Upper lobe of right lung (tissue), 1 donor: ENCODE results near the gene CCK. TPM values are rescaled to one million over a fixed set of nuclear protein-coding genes. Genes with fewer than 3 reads are reported as not detected.
A peak's percentile ranks its signal among the peaks of the same experiment; 100 is the strongest.

Experiments used
- ATAC-seq: fragments of 200-7000 bp; cut with Tn5 transposase; one replicate; pipeline ENCODE4 v1.9.1; 2020; ENCODE audit warnings: mild to moderate bottlenecking, moderate library complexity
- DNase-seq: peaks from one replicate; pipeline ENCODE4 v3.0.0-alpha.2; 2020
- H3K27ac ChIP-seq: fragments of 200-600 bp; one replicate; pipeline ENCODE4 v1.8.0; 2022
- H3K27me3 ChIP-seq: fragments of 200-600 bp; one replicate; pipeline ENCODE4 v1.8.0; 2022; ENCODE audit warnings: mild to moderate bottlenecking
- H3K36me3 ChIP-seq: fragments of 200-600 bp; one replicate; pipeline ENCODE4 v1.8.0; 2022
- H3K4me1 ChIP-seq: fragments of 200-600 bp; one replicate; pipeline ENCODE4 v1.8.0; 2022
- H3K4me3 ChIP-seq: fragments of 200-600 bp; one replicate; pipeline ENCODE4 v1.8.0; 2022; ENCODE audit warnings: mild to moderate bottlenecking
- H3K9me3 ChIP-seq: fragments of 200-600 bp; one replicate; pipeline ENCODE4 v1.8.0; 2022
- intact Hi-C: fragments of 100-400 bp; cut with DNase I; formaldehyde crosslinking; loops from one replicate; pipeline ENCODE4 v1.11.0; 2022
- total RNA-seq: library from RNA; stranded (reverse); fragmentation: NEBNext Ultra II Directional; extraction: Animal tissue kit (Norgen Biotek cat#: 25700); gene quantifications from one replicate; pipeline ENCODE4 v1.2.1, GENCODE V29; 2021
- TF ChIP-seq, protein P1 (sequence below): fragments of 200-600 bp; IDR thresholded peaks from one replicate; pipeline ENCODE4 v1.8.0; 2022; ENCODE audit warnings: antibody characterized with exemption
- donor health status: DM: no; HTN: yes; CAD: no; lungs with severe emphysema.

CCK gene
- total RNA-seq, 1 donor from 2014 or later, result 0.67 TPM

DNA sequence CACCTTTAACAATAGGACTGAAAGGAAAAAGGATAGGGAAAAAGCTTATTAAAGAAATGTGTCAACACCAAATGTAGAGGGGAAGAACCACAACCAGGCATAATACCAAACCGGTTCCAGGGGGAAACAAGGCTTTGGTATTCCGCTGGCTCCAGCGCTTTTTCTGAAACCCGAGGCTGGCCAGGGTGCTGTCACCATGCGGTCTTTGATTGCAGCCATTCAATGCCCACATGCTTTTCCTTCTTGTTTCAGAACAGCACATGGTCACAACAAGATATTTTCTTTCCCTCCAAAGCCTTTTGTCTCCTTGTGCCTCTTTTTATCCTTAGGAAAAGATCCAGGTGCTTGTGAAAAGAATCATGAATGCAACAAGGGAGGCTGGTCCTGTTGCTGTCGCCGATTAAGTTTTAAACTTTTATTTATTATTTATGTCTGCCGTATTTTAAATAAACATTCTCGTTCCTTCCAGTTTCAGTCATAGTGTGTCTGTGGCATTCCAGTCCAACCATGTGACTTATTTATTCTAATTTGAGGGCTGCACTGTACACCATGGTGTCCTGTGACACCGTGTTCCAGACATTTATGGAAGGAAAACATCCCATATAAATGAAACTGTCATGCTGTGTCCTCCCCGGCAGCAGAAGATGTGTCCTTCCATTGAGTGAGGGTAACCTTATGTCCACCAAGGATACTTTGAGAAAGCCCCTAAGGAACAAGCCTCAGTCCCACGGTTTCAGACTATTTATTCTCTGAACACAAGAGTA is 41.1 kb downstream of the CCK start:
- no peaks in the 10 kb centered on the region for H3K9me3 ChIP-seq
- no peak overlapping the region for H3K4me3 ChIP-seq
- no peaks in the 10 kb centered on the region for H3K4me1 ChIP-seq
- peaks cover 34% of the 10 kb centered on the region for H3K36me3 ChIP-seq
- intact Hi-C loops, result loop anchor here (10.0 kb wide), 1 partner anchor 220 kb away; no protein-coding TSS in a partner anchor
- TF ChIP-seq, protein P1, sequence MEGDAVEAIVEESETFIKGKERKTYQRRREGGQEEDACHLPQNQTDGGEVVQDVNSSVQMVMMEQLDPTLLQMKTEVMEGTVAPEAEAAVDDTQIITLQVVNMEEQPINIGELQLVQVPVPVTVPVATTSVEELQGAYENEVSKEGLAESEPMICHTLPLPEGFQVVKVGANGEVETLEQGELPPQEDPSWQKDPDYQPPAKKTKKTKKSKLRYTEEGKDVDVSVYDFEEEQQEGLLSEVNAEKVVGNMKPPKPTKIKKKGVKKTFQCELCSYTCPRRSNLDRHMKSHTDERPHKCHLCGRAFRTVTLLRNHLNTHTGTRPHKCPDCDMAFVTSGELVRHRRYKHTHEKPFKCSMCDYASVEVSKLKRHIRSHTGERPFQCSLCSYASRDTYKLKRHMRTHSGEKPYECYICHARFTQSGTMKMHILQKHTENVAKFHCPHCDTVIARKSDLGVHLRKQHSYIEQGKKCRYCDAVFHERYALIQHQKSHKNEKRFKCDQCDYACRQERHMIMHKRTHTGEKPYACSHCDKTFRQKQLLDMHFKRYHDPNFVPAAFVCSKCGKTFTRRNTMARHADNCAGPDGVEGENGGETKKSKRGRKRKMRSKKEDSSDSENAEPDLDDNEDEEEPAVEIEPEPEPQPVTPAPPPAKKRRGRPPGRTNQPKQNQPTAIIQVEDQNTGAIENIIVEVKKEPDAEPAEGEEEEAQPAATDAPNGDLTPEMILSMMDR, result no peak
- H3K27ac ChIP-seq, result peak overlapping the region; percentile 11
- DNase-seq (no peak), ATAC-seq (no peak)
- no peaks in the 10 kb centered on the region for H3K27me3 ChIP-seq

DNA sequence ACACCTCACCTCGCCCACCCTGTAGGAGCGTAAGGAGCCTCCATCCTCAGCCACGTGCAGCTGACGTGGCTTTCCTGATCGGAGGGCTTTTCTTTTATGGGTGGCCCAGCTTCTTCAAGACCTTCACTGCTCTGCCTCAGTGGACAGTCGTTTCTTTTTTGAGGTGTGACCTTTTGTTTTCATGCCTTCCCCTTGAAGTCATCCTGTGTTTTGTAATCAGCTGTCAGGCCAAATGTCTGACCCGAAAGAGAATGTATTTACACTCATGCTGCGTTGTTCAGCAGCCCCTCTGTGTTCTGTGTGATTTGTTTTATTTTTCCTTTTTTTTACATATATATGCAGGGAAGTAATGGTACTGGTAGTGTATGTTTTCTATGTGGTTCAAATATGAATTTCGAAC is 41.8 kb downstream of the CCK start:
- no peaks in the 10 kb centered on the region for H3K4me1 ChIP-seq
- intact Hi-C loops, result loop anchor here (10.0 kb wide), 1 partner anchor 221 kb away; no protein-coding TSS in a partner anchor
- no peak overlapping the region for H3K4me3 ChIP-seq
- ATAC-seq, result no peak
- peaks cover 39% of the 10 kb centered on the region for H3K36me3 ChIP-seq
- no peak for DNase-seq
- no peaks in the 10 kb centered on the region for H3K27me3 ChIP-seq
- H3K27ac ChIP-seq, result no peak overlapping the region
- H3K9me3 ChIP-seq, result no peaks in the 10 kb centered on the region
- TF ChIP-seq, protein P1, result no peak

- DNase-seq (no peak), ATAC-seq (no peak)
- intact Hi-C loops, result loop anchor here (10.0 kb wide), 1 partner anchor 222 kb away; no protein-coding TSS in a partner anchor
- Histone ChIP-seq H3K4me1 (no peaks in the 10 kb centered on the region), H3K27ac (no peak overlapping the region), H3K9me3 (no peaks in the 10 kb centered on the region), H3K27me3 (no peaks in the 10 kb centered on the region), H3K36me3 (peaks cover 45% of the 10 kb centered on the region), H3K4me3 (no peak overlapping the region)
- TF ChIP-seq, protein P1, result no peak
Measured at GRCh38 chr3:42222942-42223693, 42.9 kb downstream of the CCK start.

DNA sequence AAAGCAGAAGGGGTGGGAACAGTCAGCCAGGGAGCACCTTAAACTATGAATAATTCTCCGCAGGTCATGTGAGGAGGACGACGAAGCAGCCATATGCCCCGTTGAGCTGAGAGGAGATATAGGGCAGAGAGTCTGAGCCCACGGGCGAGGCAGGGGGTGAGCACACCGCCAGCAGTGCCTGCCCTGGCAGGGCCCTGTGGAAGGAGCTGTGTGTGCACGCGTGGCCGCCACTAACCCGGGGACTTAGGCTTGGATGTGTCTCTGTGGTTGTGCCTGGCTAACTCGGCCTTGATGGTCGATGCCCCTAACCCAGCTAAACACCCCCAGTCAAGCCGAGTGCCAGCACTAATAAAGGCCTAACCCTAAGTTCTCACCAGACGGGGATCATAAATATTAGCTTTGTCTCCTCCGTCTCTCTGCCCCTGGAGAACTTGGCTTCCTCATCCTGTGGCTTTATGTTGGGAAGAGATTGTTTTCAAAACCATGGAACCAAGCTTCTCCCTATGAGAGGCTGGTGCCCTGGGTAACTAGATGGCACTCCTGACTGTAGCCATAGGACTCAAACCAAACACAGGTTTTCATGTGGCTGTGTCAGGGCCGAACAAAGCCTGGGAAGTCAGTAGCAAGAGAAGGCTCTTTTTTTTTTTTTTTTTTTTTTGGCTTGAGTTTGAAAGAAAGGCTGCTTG is 45.4 kb downstream of the CCK start:
- H3K36me3 ChIP-seq, result peaks cover 45% of the 10 kb centered on the region
- no peak overlapping the region for H3K27ac ChIP-seq
- H3K4me3 ChIP-seq, result no peak overlapping the region
- no peak for DNase-seq
- intact Hi-C loops, result loop anchor here (10.0 kb wide), 1 partner anchor 224 kb away; no protein-coding TSS in a partner anchor
- no peaks in the 10 kb centered on the region for H3K4me1 ChIP-seq
- TF ChIP-seq, protein P1, result no peak
- ATAC-seq, result no peak
- no peaks in the 10 kb centered on the region for H3K27me3 ChIP-seq
- H3K9me3 ChIP-seq, result no peaks in the 10 kb centered on the region

- H3K36me3 ChIP-seq, result peaks cover 32% of the 10 kb centered on the region
- intact Hi-C loops, result no loop called here
- no peaks in the 10 kb centered on the region for H3K27me3 ChIP-seq
- TF ChIP-seq, protein P1, result no peak
- no peak for ATAC-seq
- no peak overlapping the region for H3K4me3 ChIP-seq
- peaks cover 16% of the 10 kb centered on the region for H3K4me1 ChIP-seq
- no peak for DNase-seq
- no peak overlapping the region for H3K27ac ChIP-seq
- H3K9me3 ChIP-seq, result no peaks in the 10 kb centered on the region
Measured at GRCh38 chr3:42216931-42217333, 49.1 kb downstream of the CCK start.
